ENCODE data around the gene CEP192. TPM values are rescaled to one million over a fixed set of nuclear protein-coding genes. Genes with fewer than 3 reads are reported as not detected.

Gene CEP192
- polyA plus RNA-seq, 1 donor (not counting 4 experiments of a cell fraction or from before 2014, with no cell fraction given): 16.6 TPM

GRCh38 chr18:13163167-13163927 is 172.2 kb downstream of the CEP192 start:
- H2AFZ ChIP-seq (ENCODE audit: control insufficient read depth, low read length): no peak overlapping the region
- TF ChIP-seq, protein P1, sequence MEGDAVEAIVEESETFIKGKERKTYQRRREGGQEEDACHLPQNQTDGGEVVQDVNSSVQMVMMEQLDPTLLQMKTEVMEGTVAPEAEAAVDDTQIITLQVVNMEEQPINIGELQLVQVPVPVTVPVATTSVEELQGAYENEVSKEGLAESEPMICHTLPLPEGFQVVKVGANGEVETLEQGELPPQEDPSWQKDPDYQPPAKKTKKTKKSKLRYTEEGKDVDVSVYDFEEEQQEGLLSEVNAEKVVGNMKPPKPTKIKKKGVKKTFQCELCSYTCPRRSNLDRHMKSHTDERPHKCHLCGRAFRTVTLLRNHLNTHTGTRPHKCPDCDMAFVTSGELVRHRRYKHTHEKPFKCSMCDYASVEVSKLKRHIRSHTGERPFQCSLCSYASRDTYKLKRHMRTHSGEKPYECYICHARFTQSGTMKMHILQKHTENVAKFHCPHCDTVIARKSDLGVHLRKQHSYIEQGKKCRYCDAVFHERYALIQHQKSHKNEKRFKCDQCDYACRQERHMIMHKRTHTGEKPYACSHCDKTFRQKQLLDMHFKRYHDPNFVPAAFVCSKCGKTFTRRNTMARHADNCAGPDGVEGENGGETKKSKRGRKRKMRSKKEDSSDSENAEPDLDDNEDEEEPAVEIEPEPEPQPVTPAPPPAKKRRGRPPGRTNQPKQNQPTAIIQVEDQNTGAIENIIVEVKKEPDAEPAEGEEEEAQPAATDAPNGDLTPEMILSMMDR (optimal IDR thresholded peaks at IDR 0.05 in 1 of 3, IDR thresholded peaks at IDR 0.05 in 1 of 3, conservative IDR thresholded peaks at IDR 0.05 in 1 of 3; ENCODE audit: extremely low read depth in 1 of 3, insufficient read depth in 2 of 3, low read length in 3 of 3): no peak
- TF ChIP-seq EZH2 (IDR thresholded peaks at IDR 0.05; ENCODE audit: low read length): no peak
- dilution Hi-C loops (cut with MboI; ENCODE audit: extremely low pct_ligation_motif_present, low sequenced_read_pairs): no loop called here
- H3K4me2 ChIP-seq (ENCODE audit: control insufficient read depth, extremely low read depth, insufficient read depth, low read depth, low read length): no peak overlapping the region
- H3K4me1 ChIP-seq (ENCODE audit: control insufficient read depth, extremely low read depth, insufficient read depth, low read length): no peaks in the 10 kb centered on the region
- DNase-seq (ENCODE audit: low read depth, low spot score) (no peak), FAIRE-seq (no peak)
- H3K36me3 ChIP-seq (ENCODE audit: control insufficient read depth in 2 of 2, extremely low read depth in 1 of 2, insufficient read depth in 2 of 2, low read length in 2 of 2): no peaks in the 10 kb centered on the region
- H3K9ac ChIP-seq (ENCODE audit: control insufficient read depth, extremely low read depth, insufficient read depth, low read length): no peak overlapping the region
- H3K9me1 ChIP-seq (ENCODE audit: control insufficient read depth, extremely low read depth, insufficient read depth, low read length): no peaks in the 10 kb centered on the region
- H3K27me3 ChIP-seq (ENCODE audit: control insufficient read depth, extremely low read depth, insufficient read depth, low read length): no peaks in the 10 kb centered on the region
- H3K4me3 ChIP-seq (ENCODE audit: control insufficient read depth in 2 of 3, extremely low read depth in 1 of 3, insufficient read depth in 2 of 3, low read depth in 1 of 3, low read length in 3 of 3): no peak overlapping the region
- no peaks in the 10 kb centered on the region for H3K9me3 ChIP-seq (ENCODE audit: control insufficient read depth, low read depth, low read length)
- H4K20me1 ChIP-seq (ENCODE audit: control insufficient read depth, extremely low read depth, insufficient read depth, low read length): no peaks in the 10 kb centered on the region
- H3K27ac ChIP-seq (ENCODE audit: control insufficient read depth, insufficient read depth, low read length): no peak overlapping the region
- no peaks in the 10 kb centered on the region for H3K79me2 ChIP-seq (ENCODE audit: control insufficient read depth, insufficient read depth, low read length)

- no peaks in the 10 kb centered on the region for H3K79me2 ChIP-seq (ENCODE audit: control insufficient read depth, insufficient read depth, low read length)
- H3K4me1 ChIP-seq (ENCODE audit: control insufficient read depth, extremely low read depth, insufficient read depth, low read length): no peaks in the 10 kb centered on the region
- H3K9ac ChIP-seq (ENCODE audit: control insufficient read depth, extremely low read depth, insufficient read depth, low read length): no peak overlapping the region
- H3K27me3 ChIP-seq (ENCODE audit: control insufficient read depth, extremely low read depth, insufficient read depth, low read length): no peaks in the 10 kb centered on the region
- no peaks in the 10 kb centered on the region for H3K9me3 ChIP-seq (ENCODE audit: control insufficient read depth, low read depth, low read length)
- H2AFZ ChIP-seq (ENCODE audit: control insufficient read depth, low read length): no peak overlapping the region
- no peak for FAIRE-seq
- dilution Hi-C loops (cut with MboI; ENCODE audit: extremely low pct_ligation_motif_present, low sequenced_read_pairs): no loop called here
- H3K9me1 ChIP-seq (ENCODE audit: control insufficient read depth, extremely low read depth, insufficient read depth, low read length): no peaks in the 10 kb centered on the region
- TF ChIP-seq, protein P1 (optimal IDR thresholded peaks at IDR 0.05 in 1 of 3, IDR thresholded peaks at IDR 0.05 in 1 of 3, conservative IDR thresholded peaks at IDR 0.05 in 1 of 3; ENCODE audit: extremely low read depth in 1 of 3, insufficient read depth in 2 of 3, low read length in 3 of 3): no peak
- no peak for TF ChIP-seq EZH2 (IDR thresholded peaks at IDR 0.05; ENCODE audit: low read length)
- no peak overlapping the region for H3K27ac ChIP-seq (ENCODE audit: control insufficient read depth, insufficient read depth, low read length)
- no peaks in the 10 kb centered on the region for H4K20me1 ChIP-seq (ENCODE audit: control insufficient read depth, extremely low read depth, insufficient read depth, low read length)
- H3K4me2 ChIP-seq (ENCODE audit: control insufficient read depth, extremely low read depth, insufficient read depth, low read depth, low read length): no peak overlapping the region
- H3K36me3 ChIP-seq (ENCODE audit: control insufficient read depth in 2 of 2, extremely low read depth in 1 of 2, insufficient read depth in 2 of 2, low read length in 2 of 2): no peaks in the 10 kb centered on the region
- H3K4me3 ChIP-seq (ENCODE audit: control insufficient read depth in 2 of 3, extremely low read depth in 1 of 3, insufficient read depth in 2 of 3, low read depth in 1 of 3, low read length in 3 of 3): no peak overlapping the region
- DNase-seq (ENCODE audit: low read depth, low spot score): no peak
These were observed 173.2 kb downstream of the CEP192 start for GRCh38 chr18:13164406-13164805.

All from keratinocyte (primary cell).